Activated naive CD8-positive, alpha-beta T cell (primary cell): ENCODE measurements around the gene TCF7L2.

ENCODE experiments used
- H3K27ac Mint-ChIP-seq: one replicate; pipeline ENCODE4 v1.8.0; 2021; ENCODE audit warnings: mixed read lengths
- H3K27me3 Mint-ChIP-seq: one replicate; pipeline ENCODE4 v1.8.0; 2021; ENCODE audit warnings: mixed read lengths
- H3K36me3 Mint-ChIP-seq: one replicate; pipeline ENCODE4 v1.8.0; 2021; ENCODE audit warnings: mixed read lengths
- H3K4me1 Mint-ChIP-seq: one replicate; pipeline ENCODE4 v1.8.0; 2021; ENCODE audit warnings: low read depth, mixed read lengths
- H3K4me3 Mint-ChIP-seq: one replicate; pipeline ENCODE4 v1.8.0; 2021; ENCODE audit warnings: mild to moderate bottlenecking, mixed read lengths
- H3K9me3 Mint-ChIP-seq: one replicate; pipeline ENCODE4 v1.8.0; 2021; ENCODE audit warnings: low read depth, mixed read lengths

TCF7L2 gene

DNA sequence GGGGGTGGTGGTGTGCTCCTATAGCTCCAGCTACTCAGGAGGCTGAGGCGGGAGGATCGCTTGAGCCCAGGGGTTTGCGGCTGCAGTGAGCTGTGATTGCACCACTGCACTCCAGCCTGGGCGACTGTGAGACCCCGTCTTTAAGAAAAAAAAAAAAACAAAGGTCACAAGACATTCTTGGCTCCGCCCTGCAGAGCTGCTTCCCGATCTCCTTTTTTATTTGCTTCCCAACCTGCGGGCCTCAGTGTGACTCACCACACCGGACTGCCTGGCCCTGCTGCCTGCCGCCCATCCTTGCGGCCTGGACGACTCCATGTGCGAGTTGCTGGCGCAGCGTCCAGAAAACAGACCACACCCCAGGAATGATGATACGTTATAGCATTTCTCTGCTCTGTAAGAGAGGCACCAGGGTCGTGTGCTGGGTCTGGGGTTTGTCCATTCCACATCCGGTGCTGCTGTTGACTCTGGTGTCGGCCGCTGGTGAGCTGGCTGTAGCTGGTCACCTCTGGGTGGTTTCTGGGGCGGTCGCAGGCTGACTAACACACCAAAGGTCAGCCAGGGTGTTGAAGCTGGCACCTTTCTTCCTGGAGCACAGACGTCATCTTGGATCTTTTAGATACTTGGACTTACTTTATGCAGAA, 123.6 kb downstream of the TCF7L2 start:
- no peaks in the 10 kb centered on the region for H3K4me1 Mint-ChIP-seq
- H3K27ac Mint-ChIP-seq, result no peak overlapping the region
- no peaks in the 10 kb centered on the region for H3K9me3 Mint-ChIP-seq
- peaks cover 2% of the 10 kb centered on the region for H3K36me3 Mint-ChIP-seq
- H3K27me3 Mint-ChIP-seq, result no peaks in the 10 kb centered on the region
- no peak overlapping the region for H3K4me3 Mint-ChIP-seq

DNA sequence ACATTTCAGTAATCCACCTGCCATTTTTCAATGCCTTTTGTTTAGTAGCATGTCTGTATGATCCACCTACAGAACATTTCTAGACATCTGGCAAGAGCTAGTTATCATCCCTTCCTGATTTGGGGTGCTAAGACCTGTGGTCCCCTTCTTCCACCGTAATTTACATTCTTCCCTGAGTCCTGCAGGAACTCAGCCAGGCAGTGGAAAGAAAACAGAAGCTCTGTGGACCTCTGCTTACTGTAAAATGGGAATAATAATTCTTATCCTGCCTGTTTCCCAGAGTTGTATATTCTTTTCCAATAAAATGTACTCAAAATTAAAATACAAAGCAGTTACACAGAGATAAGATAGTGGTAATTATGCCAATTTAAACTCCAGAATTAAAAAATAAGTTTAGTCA, 126.9 kb downstream of the TCF7L2 start:
- H3K27me3 Mint-ChIP-seq, result peaks cover 2% of the 10 kb centered on the region
- H3K9me3 Mint-ChIP-seq, result no peaks in the 10 kb centered on the region
- H3K36me3 Mint-ChIP-seq, result peaks cover 2% of the 10 kb centered on the region

DNA sequence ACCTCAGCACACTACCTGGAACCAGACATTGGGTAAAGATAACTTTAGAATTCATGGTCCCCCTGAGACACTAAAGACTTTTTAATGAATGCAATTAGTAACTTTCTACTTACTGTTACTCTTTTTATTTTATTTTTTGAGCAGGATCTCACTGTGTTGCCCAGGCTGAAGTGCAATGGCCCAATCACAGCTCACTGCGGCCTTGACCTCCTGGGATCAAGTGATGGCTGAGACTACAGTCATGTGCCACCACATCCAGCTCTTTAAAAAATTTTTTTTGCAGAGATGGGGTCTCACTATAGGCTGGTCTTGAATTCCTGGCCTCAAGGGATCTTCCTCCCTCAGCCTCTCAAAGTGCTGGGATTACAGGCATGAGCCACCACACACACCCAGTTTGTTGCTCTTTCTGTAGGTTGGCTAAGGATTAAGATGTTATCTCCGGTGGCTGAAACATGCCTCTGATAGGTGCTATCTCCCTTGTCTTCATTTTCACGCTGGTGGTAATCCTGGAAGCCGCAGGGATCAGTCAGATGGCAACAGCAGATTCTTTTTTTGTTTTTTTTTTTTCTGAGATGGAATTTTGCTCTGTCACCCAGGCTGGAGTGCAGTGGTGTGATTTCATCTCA, 128.3 kb downstream of the TCF7L2 start:
- Mint-ChIP-seq H3K27ac (no peak overlapping the region), H3K27me3 (peaks cover 2% of the 10 kb centered on the region)

More for the DNA sequence above, 126.9 kb downstream of the TCF7L2 start:
- Mint-ChIP-seq H3K4me3 (no peak overlapping the region), H3K27ac (no peak overlapping the region), H3K4me1 (no peaks in the 10 kb centered on the region)

DNA sequence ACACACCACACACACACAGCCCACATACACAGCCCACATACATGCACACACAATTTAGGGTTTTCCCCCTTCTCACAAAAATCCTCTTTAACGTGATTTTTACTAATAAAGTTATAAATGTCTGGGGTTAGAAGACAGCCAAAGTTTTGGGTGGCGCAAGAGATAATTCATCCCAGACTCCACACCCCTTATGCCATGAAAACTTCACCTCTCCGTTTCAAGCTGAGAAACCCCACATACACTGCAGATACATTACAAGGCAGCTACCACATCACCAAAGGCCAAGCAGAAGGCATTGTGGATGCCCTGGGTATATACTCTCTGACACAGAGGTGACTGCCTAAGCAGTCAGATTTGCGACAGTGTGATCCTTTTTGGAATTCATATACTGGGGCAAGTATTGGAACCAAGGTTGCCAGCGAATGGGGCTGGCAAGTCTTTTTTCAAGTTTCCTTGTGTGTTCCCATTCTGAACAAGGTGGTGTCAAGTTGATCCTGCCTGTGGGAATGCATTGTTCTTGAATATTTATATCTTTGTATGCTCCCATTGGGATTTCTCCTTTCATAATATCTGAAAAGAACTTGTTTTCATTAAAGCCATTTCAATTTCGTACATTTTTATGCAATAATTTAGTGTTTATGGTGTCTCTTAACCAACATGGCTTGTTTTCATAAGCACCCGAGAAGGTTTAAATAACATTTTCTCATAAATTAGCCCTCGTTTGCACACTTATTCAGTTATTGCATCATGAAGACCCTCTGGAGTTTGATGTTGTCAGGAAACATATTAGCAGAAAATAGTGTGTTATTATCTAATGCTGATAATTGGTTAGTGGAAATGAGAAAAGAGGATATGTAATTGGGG, 130.2 kb downstream of the TCF7L2 start:
- Mint-ChIP-seq H3K27ac (no peak overlapping the region), H3K9me3 (no peaks in the 10 kb centered on the region), H3K4me3 (no peak overlapping the region), H3K27me3 (peaks cover 2% of the 10 kb centered on the region), H3K4me1 (no peaks in the 10 kb centered on the region), H3K36me3 (peaks cover under 1% of the 10 kb centered on the region)

More for the DNA sequence above, 128.3 kb downstream of the TCF7L2 start:
- no peaks in the 10 kb centered on the region for H3K4me1 Mint-ChIP-seq
- H3K4me3 Mint-ChIP-seq, result no peak overlapping the region
- peaks cover 2% of the 10 kb centered on the region for H3K36me3 Mint-ChIP-seq
- H3K9me3 Mint-ChIP-seq, result no peaks in the 10 kb centered on the region

DNA sequence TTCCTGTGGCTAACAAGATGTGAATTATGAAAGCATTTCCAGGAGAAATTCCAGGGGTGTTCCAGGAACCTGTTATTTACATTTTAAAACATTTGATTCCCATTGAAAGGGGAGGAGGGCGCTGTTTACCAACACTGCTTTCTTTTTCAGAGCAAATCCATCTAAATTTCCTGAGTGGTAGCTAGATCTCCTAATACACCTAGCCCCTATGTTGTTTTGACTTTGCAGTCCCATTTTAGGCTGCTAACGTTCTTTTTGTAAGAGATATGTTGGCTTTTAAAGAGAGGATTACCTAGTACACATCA, 130.8 kb downstream of the TCF7L2 start:
- no peaks in the 10 kb centered on the region for H3K4me1 Mint-ChIP-seq

DNA sequence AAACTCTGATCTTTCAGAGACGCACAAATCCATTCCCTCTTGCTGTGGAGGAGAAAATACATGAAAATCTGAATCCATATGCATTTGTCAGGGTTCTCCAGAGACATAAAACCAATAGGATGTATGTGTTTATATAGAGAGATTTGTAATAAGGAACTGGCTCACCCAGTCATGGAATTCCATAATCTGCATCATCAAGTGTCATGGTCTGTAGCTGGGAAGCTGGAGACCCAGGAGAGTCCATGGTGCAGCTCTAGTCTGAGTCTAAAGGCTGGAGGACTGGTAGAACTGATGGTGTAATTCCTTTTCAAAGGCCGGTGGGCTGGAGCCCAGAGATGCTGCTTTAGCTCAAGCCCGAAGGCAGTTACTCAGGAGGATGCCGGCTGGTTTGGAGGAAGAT, 134.0 kb downstream of the TCF7L2 start:
- Mint-ChIP-seq H3K36me3 (peaks cover 3% of the 10 kb centered on the region), H3K27ac (no peak overlapping the region), H3K4me1 (no peaks in the 10 kb centered on the region), H3K27me3 (peaks cover 2% of the 10 kb centered on the region), H3K4me3 (no peak overlapping the region), H3K9me3 (no peaks in the 10 kb centered on the region)

More for the DNA sequence above, 130.8 kb downstream of the TCF7L2 start:
- Mint-ChIP-seq H3K27ac (no peak overlapping the region), H3K4me3 (no peak overlapping the region), H3K9me3 (no peaks in the 10 kb centered on the region), H3K36me3 (peaks cover 3% of the 10 kb centered on the region), H3K27me3 (peaks cover 2% of the 10 kb centered on the region)

DNA sequence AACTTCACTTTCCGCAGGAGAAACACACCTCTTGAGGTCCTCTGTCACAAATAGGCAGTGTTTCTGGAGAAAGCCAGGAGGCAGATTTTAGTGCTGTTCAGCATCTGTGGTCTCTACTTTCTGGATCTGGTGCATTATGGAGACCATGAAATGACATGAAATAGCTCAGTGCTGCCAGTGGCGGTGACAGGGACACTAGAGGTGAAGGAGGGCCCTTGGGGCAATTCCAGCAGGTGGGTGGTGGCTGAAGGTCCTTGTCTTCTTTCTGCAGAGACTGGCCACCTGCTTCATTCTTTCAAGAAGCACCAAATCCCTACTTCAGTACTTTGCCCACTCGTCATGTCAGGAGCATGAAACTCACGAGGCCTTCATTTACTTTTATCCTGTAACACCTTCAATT, 135.7 kb downstream of the TCF7L2 start:
- Mint-ChIP-seq H3K4me3 (no peak overlapping the region), H3K9me3 (no peaks in the 10 kb centered on the region), H3K27me3 (no peaks in the 10 kb centered on the region)

DNA sequence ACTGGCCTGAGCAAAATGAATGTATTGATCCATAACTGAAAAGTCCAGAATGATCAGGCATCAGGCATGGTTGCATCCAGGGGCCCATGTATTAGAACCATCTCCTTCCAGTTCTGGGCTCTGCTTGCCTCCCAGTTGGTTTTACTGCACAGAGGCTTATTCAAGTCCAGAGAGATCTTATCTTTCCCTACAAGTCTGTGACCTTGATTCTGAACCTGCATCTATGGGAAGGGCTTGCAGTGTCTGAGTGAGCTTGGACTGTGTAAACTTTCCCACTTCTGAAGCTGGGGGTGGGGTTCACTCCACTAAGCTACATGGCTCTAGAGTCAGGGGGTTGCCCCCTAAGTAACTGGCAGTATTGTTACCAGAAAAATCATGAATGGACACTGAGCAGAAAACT, 136.2 kb downstream of the TCF7L2 start:
- Mint-ChIP-seq H3K9me3 (no peaks in the 10 kb centered on the region), H3K36me3 (peaks cover 3% of the 10 kb centered on the region), H3K27me3 (no peaks in the 10 kb centered on the region), H3K27ac (no peak overlapping the region), H3K4me3 (no peak overlapping the region), H3K4me1 (no peaks in the 10 kb centered on the region)

More for the DNA sequence above, 135.7 kb downstream of the TCF7L2 start:
- H3K36me3 Mint-ChIP-seq, result peaks cover 3% of the 10 kb centered on the region
- no peak overlapping the region for H3K27ac Mint-ChIP-seq
- H3K4me1 Mint-ChIP-seq, result no peaks in the 10 kb centered on the region

DNA sequence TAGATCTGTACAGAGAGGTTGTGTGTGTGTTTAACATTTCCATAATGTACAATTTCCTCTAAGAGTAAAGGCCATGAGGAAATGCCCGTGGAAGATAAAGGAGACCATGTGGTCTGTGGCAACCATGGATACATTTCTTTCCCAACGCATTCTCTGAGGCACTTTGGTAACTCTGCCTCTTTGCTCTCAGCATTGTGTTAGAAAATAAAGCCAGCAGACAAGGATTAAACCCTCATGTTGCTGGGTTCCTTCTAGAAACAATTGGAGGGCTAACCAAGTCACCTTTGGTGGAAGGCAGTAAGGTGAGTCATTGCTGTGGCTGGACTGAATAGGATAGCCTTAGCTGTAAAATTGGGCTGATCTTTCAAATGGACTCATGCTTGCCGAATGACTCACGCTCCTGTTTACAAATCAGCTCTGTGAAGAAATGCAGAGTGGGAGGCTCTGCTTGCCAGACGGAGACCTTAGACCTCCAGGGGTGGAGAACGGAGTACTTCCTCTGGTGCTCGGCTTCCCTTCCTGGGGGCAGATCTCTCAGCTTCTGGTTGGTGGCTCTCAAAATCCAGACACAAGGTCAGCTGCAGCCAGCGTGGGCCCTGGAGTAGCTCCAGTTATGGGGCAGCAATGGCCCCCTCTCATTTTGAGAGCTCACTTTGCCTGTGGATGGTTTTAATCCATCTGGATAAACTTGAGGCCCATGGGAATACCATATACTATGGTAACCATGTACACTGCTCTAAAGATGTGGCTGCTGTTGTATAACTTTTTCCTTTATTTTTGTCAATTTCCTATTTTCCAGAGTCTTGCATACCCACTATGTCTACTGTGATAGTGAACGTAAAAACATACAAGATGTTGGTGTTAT, 137.3 kb downstream of the TCF7L2 start:
- H3K4me1 Mint-ChIP-seq, result no peaks in the 10 kb centered on the region
- no peaks in the 10 kb centered on the region for H3K27me3 Mint-ChIP-seq
- no peaks in the 10 kb centered on the region for H3K9me3 Mint-ChIP-seq
- H3K4me3 Mint-ChIP-seq, result no peak overlapping the region
- H3K27ac Mint-ChIP-seq, result no peak overlapping the region
- H3K36me3 Mint-ChIP-seq, result peaks cover 3% of the 10 kb centered on the region

DNA sequence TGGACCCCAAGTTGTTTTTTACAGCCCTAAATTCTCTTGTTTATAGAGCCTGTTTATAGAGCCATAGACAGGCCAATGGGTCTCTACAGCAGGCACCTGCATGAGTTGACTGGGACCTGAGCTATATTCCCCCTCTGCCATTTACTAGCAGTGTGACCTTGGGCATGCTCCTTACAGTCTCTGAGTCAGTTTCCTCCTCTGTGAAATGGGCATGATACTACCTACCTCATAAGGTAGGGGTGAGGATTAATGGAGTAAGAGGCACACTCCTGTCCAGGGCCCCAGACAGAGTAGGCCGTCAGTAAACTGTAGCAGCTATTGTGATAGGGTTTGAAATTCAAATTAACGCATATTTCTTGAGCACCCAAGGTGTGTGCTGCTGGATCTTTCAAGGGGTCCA, 138.1 kb downstream of the TCF7L2 start:
- peaks cover 4% of the 10 kb centered on the region for H3K4me1 Mint-ChIP-seq

DNA sequence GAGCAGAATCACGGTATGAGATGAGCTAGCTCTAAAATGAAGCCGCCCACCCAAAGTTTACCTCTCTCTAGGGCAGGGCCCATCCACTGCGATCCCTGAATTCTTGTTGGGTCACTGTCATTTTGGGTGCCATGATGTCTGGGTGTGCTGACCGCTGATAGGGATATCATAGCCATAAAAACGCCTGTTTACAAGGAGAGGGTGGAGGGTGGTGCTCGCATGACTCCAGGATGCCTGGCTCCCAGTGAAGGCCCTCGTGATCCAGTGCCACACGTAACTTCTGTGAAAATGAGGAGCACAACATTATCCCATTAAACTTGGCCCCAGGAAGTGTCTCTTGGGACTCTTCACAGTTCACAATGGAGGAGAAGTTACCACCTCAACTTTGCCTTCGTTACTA, 139.5 kb downstream of the TCF7L2 start:
- Mint-ChIP-seq H3K27ac (no peak overlapping the region), H3K4me1 (peaks cover 17% of the 10 kb centered on the region), H3K36me3 (peaks cover 7% of the 10 kb centered on the region), H3K9me3 (no peaks in the 10 kb centered on the region), H3K27me3 (no peaks in the 10 kb centered on the region), H3K4me3 (no peak overlapping the region)

More for the DNA sequence above, 138.1 kb downstream of the TCF7L2 start:
- Mint-ChIP-seq H3K27ac (no peak overlapping the region), H3K36me3 (peaks cover 4% of the 10 kb centered on the region), H3K4me3 (no peak overlapping the region), H3K27me3 (no peaks in the 10 kb centered on the region), H3K9me3 (no peaks in the 10 kb centered on the region)

DNA sequence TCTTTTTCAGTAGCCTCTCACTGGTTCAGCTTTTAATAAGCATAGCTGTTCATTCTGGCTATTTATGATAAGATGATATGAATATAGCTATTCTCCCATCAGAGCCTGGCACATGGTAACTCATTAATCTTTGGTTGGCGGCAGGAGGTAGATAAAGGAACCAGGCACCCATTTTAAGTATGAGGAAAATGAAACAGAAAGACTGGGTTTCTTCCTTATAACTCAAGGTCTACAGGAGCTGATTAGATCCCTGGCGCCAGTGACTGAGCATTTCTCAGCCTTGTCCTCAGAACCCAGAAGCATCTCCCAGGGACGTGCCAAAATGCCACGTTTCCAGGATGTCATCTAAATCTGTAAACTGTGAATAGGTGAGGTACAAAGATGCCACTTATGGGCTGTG, 141.9 kb downstream of the TCF7L2 start:
- H3K4me3 Mint-ChIP-seq, result no peak overlapping the region
- H3K27me3 Mint-ChIP-seq, result no peaks in the 10 kb centered on the region
- H3K36me3 Mint-ChIP-seq, result peaks cover 4% of the 10 kb centered on the region
- H3K27ac Mint-ChIP-seq, result no peak overlapping the region
- no peaks in the 10 kb centered on the region for H3K9me3 Mint-ChIP-seq
- H3K4me1 Mint-ChIP-seq, result peaks cover 22% of the 10 kb centered on the region

DNA sequence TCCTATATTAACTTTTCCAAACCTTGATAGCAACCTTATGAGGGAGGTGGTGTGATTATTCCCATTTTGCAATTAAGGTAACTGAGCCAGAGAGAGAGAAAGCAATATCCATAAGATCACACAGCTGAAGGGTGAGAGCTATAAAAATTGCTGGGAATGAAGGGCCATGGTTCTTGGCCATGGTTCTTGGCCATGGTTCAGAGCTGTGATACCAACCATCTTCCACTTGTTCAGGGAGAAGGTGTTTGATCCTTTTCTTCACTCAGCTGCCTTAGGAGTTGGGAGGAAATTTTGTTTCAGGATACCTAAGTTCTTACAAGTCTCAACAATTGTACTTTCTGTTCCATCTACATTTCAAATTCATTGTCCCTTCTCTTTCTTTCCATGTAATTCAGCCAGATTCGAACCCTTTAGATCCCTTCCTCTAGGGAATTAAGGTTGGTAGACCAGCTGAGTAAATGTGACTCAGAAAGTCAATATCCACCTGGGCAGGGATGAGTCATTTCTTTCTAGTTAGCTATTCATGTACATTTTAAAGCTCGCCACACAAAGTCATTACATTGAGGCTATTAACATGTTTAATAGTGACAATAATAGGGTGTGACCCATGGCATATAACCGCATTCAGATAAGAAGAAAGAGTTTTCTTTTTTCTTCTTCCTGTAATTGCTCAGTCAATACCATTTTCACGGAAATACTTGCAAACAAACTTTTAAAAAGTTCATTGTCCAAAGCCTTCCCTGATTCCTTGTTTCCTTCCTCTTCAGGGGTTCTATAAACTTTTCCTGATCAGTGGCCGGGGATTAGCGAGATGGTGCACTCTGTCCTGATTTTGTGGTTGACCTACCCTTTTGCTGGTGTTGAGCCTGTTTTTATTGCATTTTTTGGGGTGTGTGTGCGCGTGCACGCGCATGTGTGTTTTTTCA, 143.4 kb downstream of the TCF7L2 start:
- Mint-ChIP-seq H3K4me3 (no peak overlapping the region), H3K36me3 (peaks cover 4% of the 10 kb centered on the region), H3K4me1 (peaks cover 22% of the 10 kb centered on the region), H3K9me3 (no peaks in the 10 kb centered on the region), H3K27me3 (no peaks in the 10 kb centered on the region), H3K27ac (no peak overlapping the region)

DNA sequence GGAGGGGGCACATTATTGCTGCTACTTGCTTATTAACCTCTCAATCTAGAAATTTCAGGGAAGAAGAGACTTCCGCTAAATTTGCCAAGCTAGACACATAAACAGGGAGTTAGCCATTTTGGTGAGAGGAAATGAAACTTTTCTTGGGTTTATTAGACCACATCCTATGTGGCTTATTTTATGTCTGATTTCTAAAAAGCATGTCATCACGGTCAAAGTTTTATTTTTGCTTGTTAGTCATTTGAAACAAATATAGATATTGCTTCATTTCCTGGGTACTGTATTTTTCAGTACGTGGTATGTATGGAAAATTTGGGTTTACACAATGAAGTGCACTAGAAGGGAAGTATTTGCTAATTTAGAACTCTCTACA, 144.1 kb downstream of the TCF7L2 start:
- H3K27me3 Mint-ChIP-seq, result no peaks in the 10 kb centered on the region
- peaks cover 6% of the 10 kb centered on the region for H3K36me3 Mint-ChIP-seq
- H3K9me3 Mint-ChIP-seq, result no peaks in the 10 kb centered on the region
- peaks cover 22% of the 10 kb centered on the region for H3K4me1 Mint-ChIP-seq
- H3K27ac Mint-ChIP-seq, result peak overlapping the region; percentile 29
- no peak overlapping the region for H3K4me3 Mint-ChIP-seq
